Mucosa of stomach (tissue), 1 donor: Measurements from ENCODE around the gene MGAT5B.

ENCODE experiments used
- H3K27me3 ChIP-seq: one replicate; pipeline ENCODE4 v1.7.0; 2013; ENCODE audit warnings: mild to moderate bottlenecking, low read length; ENCODE audit not compliant: control insufficient read depth, insufficient read depth
- H3K36me3 ChIP-seq: one replicate; pipeline ENCODE4 v1.7.0; 2013; ENCODE audit warnings: low read length; ENCODE audit not compliant: control insufficient read depth, insufficient read depth
- H3K4me1 ChIP-seq: one replicate; pipeline ENCODE4 v1.7.0; 2013; ENCODE audit warnings: mild to moderate bottlenecking, low read length; ENCODE audit not compliant: control insufficient read depth, insufficient read depth
- H3K4me3 ChIP-seq: one replicate; pipeline ENCODE4 v1.7.0; 2013; ENCODE audit warnings: low read length
- H3K9ac ChIP-seq: one replicate; pipeline ENCODE4 v1.7.0; 2013; ENCODE audit warnings: mild to moderate bottlenecking, low read length, moderate library complexity
- H3K9me3 ChIP-seq: one replicate; pipeline ENCODE4 v1.7.0; 2013; ENCODE audit warnings: mild to moderate bottlenecking, low read length, moderate library complexity; ENCODE audit not compliant: control insufficient read depth
- donor health status: Pancreatic carcinoma.

The MGAT5B gene

GRCh38 chr17:76940738-76941350, 72.6 kb downstream of the MGAT5B start:
- H3K27me3 ChIP-seq, result peaks cover 8% of the 10 kb centered on the region
- H3K9ac ChIP-seq, result no peak overlapping the region
- H3K36me3 ChIP-seq, result no peaks in the 10 kb centered on the region
- H3K4me3 ChIP-seq, result no peak overlapping the region
- H3K9me3 ChIP-seq, result no peaks in the 10 kb centered on the region
- no peaks in the 10 kb centered on the region for H3K4me1 ChIP-seq

GRCh38 chr17:76943202-76943601, 75.0 kb downstream of the MGAT5B start:
- peaks cover 8% of the 10 kb centered on the region for H3K27me3 ChIP-seq
- H3K9me3 ChIP-seq, result no peaks in the 10 kb centered on the region
- H3K4me3 ChIP-seq, result no peak overlapping the region
- H3K36me3 ChIP-seq, result no peaks in the 10 kb centered on the region
- H3K4me1 ChIP-seq, result no peaks in the 10 kb centered on the region
- H3K9ac ChIP-seq, result no peak overlapping the region

GRCh38 chr17:76943781-76944213, 75.6 kb downstream of the MGAT5B start:
- Histone ChIP-seq H3K9me3 (no peaks in the 10 kb centered on the region), H3K4me3 (no peak overlapping the region), H3K36me3 (no peaks in the 10 kb centered on the region), H3K27me3 (peaks cover 8% of the 10 kb centered on the region), H3K9ac (no peak overlapping the region), H3K4me1 (no peaks in the 10 kb centered on the region)

GRCh38 chr17:76944477-76944876, 76.3 kb downstream of the MGAT5B start:
- H3K36me3 ChIP-seq, result no peaks in the 10 kb centered on the region
- no peaks in the 10 kb centered on the region for H3K4me1 ChIP-seq

GRCh38 chr17:76946111-76946771, 78.0 kb downstream of the MGAT5B start:
- Histone ChIP-seq H3K9me3 (no peaks in the 10 kb centered on the region), H3K9ac (no peak overlapping the region), H3K36me3 (no peaks in the 10 kb centered on the region), H3K4me3 (no peak overlapping the region), H3K4me1 (no peaks in the 10 kb centered on the region), H3K27me3 (peaks cover 8% of the 10 kb centered on the region)

More at GRCh38 chr17:76944477-76944876, 76.3 kb downstream of the MGAT5B start:
- Histone ChIP-seq H3K27me3 (peaks cover 8% of the 10 kb centered on the region), H3K4me3 (no peak overlapping the region), H3K9me3 (no peaks in the 10 kb centered on the region), H3K9ac (no peak overlapping the region)

GRCh38 chr17:76946772-76947135, 78.5 kb downstream of the MGAT5B start:
- Histone ChIP-seq H3K9ac (no peak overlapping the region), H3K9me3 (no peaks in the 10 kb centered on the region), H3K27me3 (peaks cover 8% of the 10 kb centered on the region), H3K4me1 (no peaks in the 10 kb centered on the region), H3K36me3 (no peaks in the 10 kb centered on the region), H3K4me3 (no peak overlapping the region)

- Histone ChIP-seq H3K9ac (no peak overlapping the region), H3K4me3 (no peak overlapping the region), H3K9me3 (no peaks in the 10 kb centered on the region), H3K27me3 (peaks cover 8% of the 10 kb centered on the region), H3K4me1 (no peaks in the 10 kb centered on the region), H3K36me3 (no peaks in the 10 kb centered on the region)
These were observed 79.1 kb downstream of the MGAT5B start for GRCh38 chr17:76947309-76947708.

GRCh38 chr17:76947771-76948170, 79.6 kb downstream of the MGAT5B start:
- H3K4me1 ChIP-seq, result no peaks in the 10 kb centered on the region
- no peaks in the 10 kb centered on the region for H3K9me3 ChIP-seq
- H3K4me3 ChIP-seq, result no peak overlapping the region
- no peak overlapping the region for H3K9ac ChIP-seq
- peaks cover 6% of the 10 kb centered on the region for H3K27me3 ChIP-seq
- no peaks in the 10 kb centered on the region for H3K36me3 ChIP-seq

GRCh38 chr17:76948301-76948700, 80.1 kb downstream of the MGAT5B start:
- Histone ChIP-seq H3K9me3 (no peaks in the 10 kb centered on the region), H3K36me3 (no peaks in the 10 kb centered on the region), H3K4me3 (no peak overlapping the region), H3K9ac (no peak overlapping the region), H3K4me1 (no peaks in the 10 kb centered on the region), H3K27me3 (peaks cover 5% of the 10 kb centered on the region)

- Histone ChIP-seq H3K9ac (no peak overlapping the region), H3K36me3 (no peaks in the 10 kb centered on the region), H3K27me3 (peaks cover 5% of the 10 kb centered on the region), H3K9me3 (no peaks in the 10 kb centered on the region), H3K4me1 (no peaks in the 10 kb centered on the region), H3K4me3 (no peak overlapping the region)
These were observed 80.6 kb downstream of the MGAT5B start for GRCh38 chr17:76948726-76949342.

- Histone ChIP-seq H3K4me1 (no peaks in the 10 kb centered on the region), H3K9ac (no peak overlapping the region), H3K9me3 (no peaks in the 10 kb centered on the region), H3K4me3 (no peak overlapping the region), H3K27me3 (no peaks in the 10 kb centered on the region), H3K36me3 (no peaks in the 10 kb centered on the region)
These were observed 81.9 kb downstream of the MGAT5B start for GRCh38 chr17:76949913-76950695.

GRCh38 chr17:76951375-76951905, 83.2 kb downstream of the MGAT5B start:
- Histone ChIP-seq H3K27me3 (no peaks in the 10 kb centered on the region), H3K4me3 (no peak overlapping the region), H3K36me3 (no peaks in the 10 kb centered on the region), H3K9ac (no peak overlapping the region), H3K4me1 (no peaks in the 10 kb centered on the region), H3K9me3 (no peaks in the 10 kb centered on the region)
